KMS-11 (cell line): ENCODE measurements around the gene SND1.
"Not testable (repeated sequence)": the region's sequence is repeated elsewhere in the genome, so short reads cannot be mapped to it uniquely, and the experiment has no call there.

Experiments used
- H2AFZ ChIP-seq: fragments of 200-600 bp; sonication (generic); 2 replicates; pipeline ENCODE4 v1.6.1; 2016; ENCODE audit warnings: antibody characterized with exemption, mixed run types, low read depth
- H3K27ac ChIP-seq: fragments of 200-600 bp; sonication (generic); 2 replicates; pipeline ENCODE4 v1.6.1; 2016; ENCODE audit warnings: mild to moderate bottlenecking, mixed run types
- H3K27me3 ChIP-seq: fragments of 200-600 bp; sonication (generic); 2 replicates; pipeline ENCODE4 v1.6.1; 2017; ENCODE audit warnings: mild to moderate bottlenecking, low read depth, mixed run types, moderate library complexity; ENCODE audit not compliant: insufficient read depth
- H3K36me3 ChIP-seq: fragments of 200-600 bp; sonication (generic); 2 replicates; pipeline ENCODE4 v1.6.1; 2017; ENCODE audit warnings: mild to moderate bottlenecking, mixed run types; ENCODE audit not compliant: insufficient read depth
- H3K4me1 ChIP-seq: fragments of 200-600 bp; sonication (generic); 2 replicates; pipeline ENCODE4 v1.6.1; 2016; ENCODE audit warnings: mild to moderate bottlenecking, low read depth, mixed run types; ENCODE audit not compliant: poor library complexity, severe bottlenecking
- H3K4me2 ChIP-seq: fragments of 200-600 bp; sonication (generic); 2 replicates; pipeline ENCODE4 v1.7.0; 2016; ENCODE audit warnings: mild to moderate bottlenecking, mixed run types
- H3K4me3 ChIP-seq: fragments of 200-600 bp; sonication (generic); IDR thresholded peaks from 2 replicates; pipeline ENCODE4 v1.6.1; 2017; ENCODE audit warnings: low read depth, low read length, mixed read lengths; ENCODE audit not compliant: insufficient read depth
- H3K79me2 ChIP-seq: fragments of 200-600 bp; sonication (generic); 2 replicates; pipeline ENCODE4 v1.6.1; 2016; ENCODE audit warnings: low read depth, mixed run types; ENCODE audit not compliant: insufficient read depth
- H3K9ac ChIP-seq: fragments of 200-600 bp; sonication (generic); 2 replicates; pipeline ENCODE4 v1.6.1; 2016; ENCODE audit warnings: mild to moderate bottlenecking, mixed run types
- H4K20me1 ChIP-seq: fragments of 200-600 bp; sonication (generic); 2 replicates; pipeline ENCODE4 v1.6.1; 2016; ENCODE audit warnings: mild to moderate bottlenecking, mixed run types; ENCODE audit not compliant: insufficient read depth
- CTCF ChIP-seq: fragments of 200-600 bp; sonication (generic); conservative IDR thresholded peaks from 2 replicates; pipeline ENCODE4 v1.6.1; 2017; ENCODE audit warnings: low read depth, mild to moderate bottlenecking, antibody characterized with exemption, low read length, moderate library complexity, mixed read lengths

The SND1 gene

GRCh38 chr7:127835679-127836078 is 183.7 kb downstream of the SND1 start:
- peaks cover 16% of the 10 kb centered on the region; the same call in 1 of the 2 replicates for H3K79me2 ChIP-seq
- no peak overlapping the region for H3K4me3 ChIP-seq
- no peak overlapping the region for H3K4me2 ChIP-seq
- H2AFZ ChIP-seq: no peak overlapping the region
- no peaks in the 10 kb centered on the region for H4K20me1 ChIP-seq
- H3K4me1 ChIP-seq: no peaks in the 10 kb centered on the region
- no peak overlapping the region for H3K27ac ChIP-seq
- H3K36me3 ChIP-seq: peaks cover 3% of the 10 kb centered on the region; the same call in 1 of the 2 replicates
- no peak for TF ChIP-seq CTCF
- no peak overlapping the region for H3K9ac ChIP-seq
- no peaks in the 10 kb centered on the region for H3K27me3 ChIP-seq

GRCh38 chr7:127837816-127838410 is 185.9 kb downstream of the SND1 start:
- H3K27me3 ChIP-seq, H3K4me1 ChIP-seq, H3K79me2 ChIP-seq, H3K9ac ChIP-seq, H4K20me1 ChIP-seq, H3K27ac ChIP-seq, H3K36me3 ChIP-seq, H3K4me2 ChIP-seq, H2AFZ ChIP-seq, H3K4me3 ChIP-seq: not testable (repeated sequence)

GRCh38 chr7:127838816-127839415 is 186.9 kb downstream of the SND1 start:
- peaks cover 3% of the 10 kb centered on the region; the same call in 1 of the 2 replicates for H3K36me3 ChIP-seq
- H3K79me2 ChIP-seq: no peaks in the 10 kb centered on the region; the same call in 1 of the 2 replicates

GRCh38 chr7:127840226-127840951 is 188.4 kb downstream of the SND1 start:
- Histone ChIP-seq H4K20me1 (0 out of 2 replicates have a peak, but pooled peaks cover 8% of the 10 kb centered on the region), H3K79me2 (no peaks in the 10 kb centered on the region), H3K27me3 (no peaks in the 10 kb centered on the region), H2AFZ (no peak overlapping the region), H3K27ac (no peak overlapping the region), H3K4me1 (peaks cover 24% of the 10 kb centered on the region), H3K4me3 (no peak overlapping the region), H3K4me2 (no peak overlapping the region), H3K36me3 (peaks cover 12% of the 10 kb centered on the region; the same call in 1 of the 2 replicates), H3K9ac (no peak overlapping the region)
- no peak for TF ChIP-seq CTCF

More at GRCh38 chr7:127838816-127839415, 186.9 kb downstream of the SND1 start:
- H3K27ac ChIP-seq: no peak overlapping the region
- no peaks in the 10 kb centered on the region for H3K27me3 ChIP-seq
- H3K4me1 ChIP-seq: peaks cover 9% of the 10 kb centered on the region
- no peak for TF ChIP-seq CTCF
- H4K20me1 ChIP-seq: no peaks in the 10 kb centered on the region
- H3K9ac ChIP-seq: no peak overlapping the region
- no peak overlapping the region for H2AFZ ChIP-seq
- no peak overlapping the region for H3K4me2 ChIP-seq
- H3K4me3 ChIP-seq: no peak overlapping the region
